GM10248 (cell line): ENCODE measurements around the gene EEFSEC.

Experiments used
- CTCF ChIA-PET: fragments of 300-600 bp; sonication (Branson Sonifier 250); formaldehyde crosslinking; extraction: SDS; loops from one replicate; lab custom pipeline; 2021; ENCODE audit warnings: antibody characterized with exemption; lab: Yijun Ruan, JAX
- POLR2A ChIA-PET: fragments of 350-650 bp; sonication (Branson Sonifier 250); formaldehyde crosslinking; extraction: SDS; loops from one replicate; lab custom pipeline; 2020; ENCODE audit warnings: antibody characterized with exemption; lab: Yijun Ruan, JAX
- DNase-seq: peaks from one replicate; pipeline ENCODE4 v3.0.0; 2012; ENCODE audit errors: extremely low spot score
- CTCF ChIP-seq: IDR thresholded peaks from 2 replicates; pipeline ENCODE4 v1.5.1; 2012; ENCODE audit warnings: mild to moderate bottlenecking, low read depth; ENCODE audit errors: extremely low read depth, missing control alignments, control extremely low read depth

The EEFSEC gene

GRCh38 chr3:128203169-128203568 lies 49.9 kb downstream of the EEFSEC start:
- no peak for DNase-seq
- POLR2A ChIA-PET: no interaction called here
- TF ChIP-seq CTCF: no peak
- CTCF ChIA-PET: interaction anchor here (1.2 kb wide), 1 partner anchor 23 kb away, joined by 5 read pairs; no protein-coding TSS in a partner anchor

- ChIA-PET CTCF (no interaction called here), POLR2A (no interaction called here)
- TF ChIP-seq CTCF: no peak
- no peak for DNase-seq
These were observed 52.4 kb downstream of the EEFSEC start for GRCh38 chr3:128205558-128206145.

- CTCF ChIA-PET: interaction anchor here (0.7 to 2.0 kb wide), 4 partner anchors 10 to 35 kb away, joined by 3 to 6 read pairs (median 3); no protein-coding TSS in a partner anchor
- POLR2A ChIA-PET: no interaction called here
- no peak for DNase-seq
- no peak for TF ChIP-seq CTCF
These were observed 54.7 kb downstream of the EEFSEC start for GRCh38 chr3:128207951-128208350.

GRCh38 chr3:128210711-128211110 lies 57.4 kb downstream of the EEFSEC start:
- no peak for TF ChIP-seq CTCF
- no peak for DNase-seq
- POLR2A ChIA-PET: no interaction called here
- CTCF ChIA-PET: interaction anchor here (1.0 to 2.4 kb wide), 3 partner anchors 18 to 115 kb away, joined by 4 to 6 read pairs (median 4); no protein-coding TSS in a partner anchor

GRCh38 chr3:128214056-128214455 lies 60.8 kb downstream of the EEFSEC start:
- ChIA-PET CTCF (interaction anchor here (3.3 kb wide), 1 partner anchor 12 kb away, joined by 20 read pairs; no protein-coding TSS in a partner anchor), POLR2A (no interaction called here)
- DNase-seq: no peak
- TF ChIP-seq CTCF: no peak

GRCh38 chr3:128215290-128215689 lies 62.0 kb downstream of the EEFSEC start:
- no peak for DNase-seq
- CTCF ChIA-PET: interaction anchor here (1.1 to 3.3 kb wide), 2 partner anchors 11 to 13 kb away, joined by 3 to 20 read pairs; no protein-coding TSS in a partner anchor
- no peak for TF ChIP-seq CTCF
- POLR2A ChIA-PET: no interaction called here
